GM12878 (cell line): Measurements from ENCODE around the gene ARID1A. TPM values are rescaled to one million over a fixed set of nuclear protein-coding genes. Genes with fewer than 3 reads are reported as not detected.
A peak's percentile ranks its signal among the peaks of the same experiment; 100 is the strongest.

Experiments
- ATAC-seq: fragments of 200-7000 bp; cut with Tn5 transposase; 3 replicates; pipeline ENCODE4 v1.9.1; 2020; ENCODE audit warnings: mild to moderate bottlenecking, moderate library complexity
- BruUV-seq: library from RNA; stranded (reverse); fragments of 400-500 nt; replicated peaks from 2 replicates; lab custom pipeline; 2021; lab: Mats Ljungman, UMichigan
- CTCF ChIA-PET: fragments of 300-600 bp; sonication (Branson Sonifier 250); formaldehyde crosslinking; extraction: SDS; loops from one replicate; lab custom pipeline; 2021; ENCODE audit warnings: inconsistent platforms; lab: Yijun Ruan, JAX
- POLR2A ChIA-PET: fragments of 350-600 bp; formaldehyde crosslinking; extraction: SDS; loops from one replicate; lab custom pipeline; 2021; ENCODE audit warnings: inconsistent platforms; lab: Charles Lee
- RAD21 ChIA-PET: fragments of 300-600 bp; sonication (Branson Sonifier 250); formaldehyde crosslinking; loops from one replicate; lab custom pipeline; 2023; ENCODE audit warnings: antibody characterized with exemption; ENCODE audit not compliant: unreplicated experiment; lab: Charles Lee
- SMC1A ChIA-PET: fragments of 300-600 bp; sonication (Branson Sonifier 250); formaldehyde crosslinking; loops from one replicate; lab custom pipeline; 2023; ENCODE audit not compliant: unreplicated experiment, uncharacterized antibody; lab: Charles Lee
- DNase-seq: peaks from one replicate; pipeline ENCODE4 v3.0.0-alpha.2; 2011; ENCODE audit warnings: low read depth, low spot score
- FAIRE-seq: peaks from 3 replicates; lab custom pipeline; 2011; peaks lifted over from hg19 to GRCh38; lab: Jason Lieb, UNC
- H2AFZ ChIP-seq: 2 replicates; pipeline ENCODE4 v1.6.0; 2011; ENCODE audit warnings: low read depth, low read length, control low read depth; ENCODE audit not compliant: control insufficient read depth
- H3K27ac ChIP-seq: 2 replicates; pipeline ENCODE4 v1.5.1; 2011; ENCODE audit warnings: control low read depth; ENCODE audit not compliant: control insufficient read depth, insufficient read depth
- H3K27me3 ChIP-seq, 2 experiments: replicated peaks in 1 of 2; 2 replicates each; pipeline versions ENCODE4 v1.6.0 to v1.6.1; 2011; ENCODE audit warnings: low read length in 1 of 2; ENCODE audit not compliant: control insufficient read depth in 2 of 2, insufficient read depth in 2 of 2
- H3K36me3 ChIP-seq, 2 experiments: 2 replicates each; pipeline ENCODE4 v1.5.1; 2011; ENCODE audit warnings: low read length in 1 of 2; ENCODE audit not compliant: control insufficient read depth in 2 of 2, insufficient read depth in 2 of 2
- H3K4me1 ChIP-seq: 2 replicates; pipeline ENCODE4 v1.6.1; 2011; ENCODE audit warnings: mild to moderate bottlenecking, low read length, moderate library complexity, mixed read lengths; ENCODE audit not compliant: control insufficient read depth, insufficient read depth
- H3K4me2 ChIP-seq: 2 replicates; pipeline ENCODE4 v1.6.0; 2011; ENCODE audit warnings: control low read depth; ENCODE audit not compliant: control insufficient read depth, insufficient read depth
- H3K4me3 ChIP-seq: fragments of 200-600 bp; sonication (generic); 2 replicates; pipeline ENCODE4 v1.5.1; 2016
- H3K79me2 ChIP-seq: 2 replicates; pipeline ENCODE4 v1.6.0; 2011; ENCODE audit warnings: low read length; ENCODE audit not compliant: control insufficient read depth, insufficient read depth
- H3K9ac ChIP-seq: 2 replicates; pipeline ENCODE4 v1.8.0; 2011; ENCODE audit warnings: low read length, control low read depth, mixed read lengths; ENCODE audit not compliant: control insufficient read depth, insufficient read depth
- H3K9me3 ChIP-seq: replicated peaks from 3 replicates; pipeline ENCODE4 v1.5.1; 2011; ENCODE audit warnings: mild to moderate bottlenecking, low read length; ENCODE audit not compliant: control insufficient read depth, insufficient read depth
- H4K20me1 ChIP-seq: 2 replicates; pipeline ENCODE4 v1.6.0; 2011; ENCODE audit not compliant: control insufficient read depth, insufficient read depth
- CBX3 ChIP-seq: fragments of 200-600 bp; sonication (generic); IDR thresholded peaks from 2 replicates; pipeline ENCODE4 v1.6.1; 2016; ENCODE audit warnings: low read depth, borderline replicate concordance
- CHD1 ChIP-seq: IDR thresholded peaks from 2 replicates; pipeline ENCODE4 v1.6.1; 2012; ENCODE audit warnings: low read depth, low read length, improper control_type of control experiment
- HDGF ChIP-seq: fragments of 450-650 bp; IDR thresholded peaks from 2 replicates; pipeline ENCODE4 v1.6.1; 2016; ENCODE audit warnings: antibody characterized with exemption
- MEF2B ChIP-seq: fragments of 450-650 bp; IDR thresholded peaks from 2 replicates; pipeline ENCODE4 v1.6.1; 2018; ENCODE audit warnings: mild to moderate bottlenecking, moderate library complexity; ENCODE audit not compliant: partially characterized antibody, poor library complexity, severe bottlenecking
- PAX8 ChIP-seq: fragments of 450-650 bp; IDR thresholded peaks from 2 replicates; pipeline ENCODE4 v1.6.1; 2017; ENCODE audit warnings: mild to moderate bottlenecking, moderate library complexity
- PBX3 ChIP-seq: IDR thresholded peaks from 2 replicates; pipeline ENCODE4 v1.6.1; 2011; ENCODE audit warnings: mild to moderate bottlenecking, low read depth, low read length, moderate library complexity; ENCODE audit not compliant: insufficient replicate concordance
- POLR2AphosphoS5 ChIP-seq: IDR thresholded peaks from 2 replicates; pipeline ENCODE4 v1.6.1; 2011; ENCODE audit warnings: mild to moderate bottlenecking, low read length, inconsistent platforms
- YY1 ChIP-seq: IDR thresholded peaks from 2 replicates; pipeline ENCODE4 v1.6.1; 2011; ENCODE audit warnings: low read depth, mild to moderate bottlenecking, low read length
- ZBED1 ChIP-seq: IDR thresholded peaks from 2 replicates; pipeline ENCODE4 v1.6.1; 2016; ENCODE audit warnings: borderline replicate concordance
- WGBS: methylation state at CpG from one replicate; pipeline ENCODE4 v1.1.6; 2016; ENCODE audit warnings: low lambda C conversion rate; ENCODE audit not compliant: insufficient replicate concordance, insufficient coverage; ENCODE audit errors: missing lambda C conversion rate; 5-methylcytosine and 5-hydroxymethylcytosine counted together
- in situ Hi-C: fragments of 300-500 bp; cut with MboI; formaldehyde crosslinking; loops from 9 replicates; pipeline ENCODE4 v1.14.3; 2018; ENCODE audit warnings: mixed read lengths
- intact Hi-C: fragments of 100-400 bp; cut with micrococcal nuclease; formaldehyde crosslinking; loops from one replicate; pipeline ENCODE4 v1.14.2; 2022; ENCODE audit not compliant: unreplicated experiment
- polyA plus RNA-seq, 11 experiments: library from polyadenylated mRNA; depleted of rRNA in 4 of 11; unstranded in 6 of 11; stranded (reverse) in 5 of 11; fragments of >200 nt; fragmentation: Nextera tagmentation in 4 of 11; fragmentation: Illumina TruSeq in 1 of 11; extraction: Ambion mirVana in 4 of 11; extraction: Trizol in 1 of 11; gene quantifications; 1 replicate in 1 of 11; 2 replicates in 10 of 11; pipeline versions ENCODE4 v1.2.1 to v1.2.3, GENCODE V29; 2011 to 2016; ENCODE audit warnings: inconsistent platforms in 2 of 11, missing spikeins in 2 of 11, low read depth in 1 of 11
- total RNA-seq, 4 experiments: library from RNA; depleted of rRNA in 3 of 4; stranded (reverse); fragments of >200 nt in 3 of 4; fragmentation: Illumina TruSeq in 1 of 4; extraction: Trizol in 1 of 4; gene quantifications; 2 replicates each; pipeline versions ENCODE4 v1.2.1 to v1.2.3, GENCODE V29; 2013 to 2021
- TF ChIP-seq, protein P1 (sequence below): fragments of 450-650 bp; IDR thresholded peaks from 2 replicates; pipeline ENCODE4 v1.6.1; 2016; ENCODE audit warnings: mild to moderate bottlenecking
- TF ChIP-seq, protein P2 (sequence below): fragments of 450-650 bp; IDR thresholded peaks from 2 replicates; pipeline ENCODE4 v1.6.1; 2016; ENCODE audit warnings: mild to moderate bottlenecking

Gene ARID1A
- total and polyA plus RNA-seq, 10 of the 15 experiments (the other 5 are each of a cell fraction or from before 2014, with no cell fraction given), result 10.0 to 98.0 (median 23.5) TPM

- no peaks in the 10 kb centered on the region for H3K9me3 ChIP-seq
- H3K27ac ChIP-seq, result peak overlapping the region; percentile 98
- peaks cover 13% of the 10 kb centered on the region for H3K4me1 ChIP-seq
- TSS peak; percentile 75 for BruUV-seq
- peaks cover 60% of the 10 kb centered on the region for H3K79me2 ChIP-seq
- DNase-seq (peak; percentile 50), FAIRE-seq (no peak), ATAC-seq (peak; percentile 2; the same call in 2 of the 3 replicates)
- no peaks in the 10 kb centered on the region for H3K36me3 ChIP-seq
- SMC1A ChIA-PET, result interaction anchor here (0.9 to 7.5 kb wide), 10 partner anchors 10 to 95 kb away, joined by 3 to 79 read pairs (median 6); partner anchors contain the start of gene PIGV
- peaks cover 5% of the 10 kb centered on the region; the same call in 1 of the 2 replicates for H4K20me1 ChIP-seq
- H3K9ac ChIP-seq, result peak overlapping the region; percentile 94
- RAD21 ChIA-PET, result interaction anchor here (1.5 to 5.2 kb wide), 4 partner anchors 13 to 94 kb away, joined by 6 to 59 read pairs (median 18); partner anchors contain the start of gene PIGV
- H2AFZ ChIP-seq, result peak overlapping the region; percentile 31
- in situ Hi-C loops, result no loop called here
- CTCF ChIA-PET, result interaction anchor here (0.7 to 5.3 kb wide), 6 partner anchors 9 to 195 kb away, joined by 3 to 67 read pairs (median 22); partner anchors contain the start of gene PIGV
- H3K27me3 ChIP-seq, result no peaks in the 10 kb centered on the region
- peak overlapping the region; percentile 70 for H3K4me3 ChIP-seq
- under 1% methylated on average over 14 of the region's 14 CpGs for WGBS
- intact Hi-C loops, result loop anchor here (1.0 to 5.0 kb wide), 2 partner anchors 93 to 152 kb away; partner anchors contain the start of gene PIGV
- TF ChIP-seq MEF2B (peak; percentile 22), PAX8 (0 out of 2 replicates have a peak, but pooled peaks have one; percentile 36), HDGF (0 out of 2 replicates have a peak, but pooled peaks have one; percentile 35), YY1 (peak; percentile 77; the same call in 1 of the 2 replicates), CBX3 (no peak), CHD1 (no peak), PBX3 (peak; percentile 10), ZBED1 (0 out of 2 replicates have a peak, but pooled peaks have one; percentile 47), POLR2AphosphoS5 (peak; percentile 28; the same call in 1 of the 2 replicates)
- TF ChIP-seq, protein P1, sequence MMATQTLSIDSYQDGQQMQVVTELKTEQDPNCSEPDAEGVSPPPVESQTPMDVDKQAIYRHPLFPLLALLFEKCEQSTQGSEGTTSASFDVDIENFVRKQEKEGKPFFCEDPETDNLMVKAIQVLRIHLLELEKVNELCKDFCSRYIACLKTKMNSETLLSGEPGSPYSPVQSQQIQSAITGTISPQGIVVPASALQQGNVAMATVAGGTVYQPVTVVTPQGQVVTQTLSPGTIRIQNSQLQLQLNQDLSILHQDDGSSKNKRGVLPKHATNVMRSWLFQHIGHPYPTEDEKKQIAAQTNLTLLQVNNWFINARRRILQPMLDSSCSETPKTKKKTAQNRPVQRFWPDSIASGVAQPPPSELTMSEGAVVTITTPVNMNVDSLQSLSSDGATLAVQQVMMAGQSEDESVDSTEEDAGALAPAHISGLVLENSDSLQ, result peak; percentile 79
- TF ChIP-seq, protein P2, sequence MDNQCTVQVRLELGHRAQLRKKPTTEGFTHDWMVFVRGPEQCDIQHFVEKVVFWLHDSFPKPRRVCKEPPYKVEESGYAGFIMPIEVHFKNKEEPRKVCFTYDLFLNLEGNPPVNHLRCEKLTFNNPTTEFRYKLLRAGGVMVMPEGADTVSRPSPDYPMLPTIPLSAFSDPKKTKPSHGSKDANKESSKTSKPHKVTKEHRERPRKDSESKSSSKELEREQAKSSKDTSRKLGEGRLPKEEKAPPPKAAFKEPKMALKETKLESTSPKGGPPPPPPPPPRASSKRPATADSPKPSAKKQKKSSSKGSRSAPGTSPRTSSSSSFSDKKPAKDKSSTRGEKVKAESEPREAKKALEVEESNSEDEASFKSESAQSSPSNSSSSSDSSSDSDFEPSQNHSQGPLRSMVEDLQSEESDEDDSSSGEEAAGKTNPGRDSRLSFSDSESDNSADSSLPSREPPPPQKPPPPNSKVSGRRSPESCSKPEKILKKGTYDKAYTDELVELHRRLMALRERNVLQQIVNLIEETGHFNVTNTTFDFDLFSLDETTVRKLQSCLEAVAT, result peak; percentile 77; the same call in 1 of the 2 replicates
- H3K4me2 ChIP-seq, result peak overlapping the region; percentile 97
- POLR2A ChIA-PET, result interaction anchor here (1.1 to 4.7 kb wide), 4 partner anchors 13 to 93 kb away, joined by 3 to 83 read pairs (median 40); partner anchors contain the start of gene PIGV
These were observed 1.0 kb upstream of the ARID1A start for GRCh38 chr1:26694638-26695355.
